GM03348 (cell line): Measurements from ENCODE around the gene C14orf39.
"Not testable (repeated sequence)": the region's sequence is repeated elsewhere in the genome, so short reads cannot be mapped to it uniquely, and the experiment has no call there.

Experiments used
- DNase-seq: peaks from one replicate; pipeline ENCODE4 v3.0.0; 2012; ENCODE audit warnings: low spot score

The C14orf39 gene

GRCh38 chr14:60490270-60490669 is 4.4 kb upstream of the C14orf39 start:
- no peak for DNase-seq

- DNase-seq, result no peak
Measured at GRCh38 chr14:60488175-60488574, 2.3 kb upstream of the C14orf39 start.

GRCh38 chr14:60487211-60487610 is 1.3 kb upstream of the C14orf39 start:
- no peak for DNase-seq

- no peak for DNase-seq
Measured at GRCh38 chr14:60485057-60485597, 736 bp downstream of the C14orf39 start.

GRCh38 chr14:60482743-60483142 is 3.1 kb downstream of the C14orf39 start:
- no peak for DNase-seq

- not testable (repeated sequence) for DNase-seq
Measured at GRCh38 chr14:60480248-60480647, 5.6 kb downstream of the C14orf39 start.

GRCh38 chr14:60455875-60456274 is 30.0 kb downstream of the C14orf39 start:
- DNase-seq, result no peak

- DNase-seq, result no peak
Measured at GRCh38 chr14:60430276-60430675, 55.6 kb downstream of the C14orf39 start.

- no peak for DNase-seq
Measured at GRCh38 chr14:60420050-60420449, 65.8 kb downstream of the C14orf39 start.

- DNase-seq, result not testable (repeated sequence)
Measured at GRCh38 chr14:60397550-60397949, 88.3 kb downstream of the C14orf39 start.

- peak; percentile 2 for DNase-seq
Measured at GRCh38 chr14:60396718-60397343, 89.0 kb downstream of the C14orf39 start.
